Heart left ventricle (tissue), 16 donors: ENCODE measurements around the gene ZDHHC14. TPM values are rescaled to one million over a fixed set of nuclear protein-coding genes. Genes with fewer than 3 reads are reported as not detected.

Experiments used
- ATAC-seq, 4 donors: fragments of 200-7000 bp; cut with Tn5 transposase; one replicate each; pipeline ENCODE4 v1.9.1; 2020 to 2022; ENCODE audit warnings: moderate library complexity in 4 of 4, mild to moderate bottlenecking in 3 of 4, moderate number of reproducible peaks in 1 of 4
- DNase-seq, 5 donors: peaks; one replicate each; pipeline ENCODE4 v3.0.0-alpha.2; 2020
- H3K27ac ChIP-seq, 12 donors: fragments of 200-600 bp; sonication (generic) in 4 of 12; one replicate each; pipeline versions ENCODE4 v1.5.0 to v1.8.0; 2016 to 2022; ENCODE audit warnings: mild to moderate bottlenecking in 2 of 12
- H3K27me3 ChIP-seq, 9 donors: fragments of 200-600 bp; sonication (generic) in 2 of 9; one replicate each; pipeline versions ENCODE4 v1.5.1 to v1.8.0; 2016 to 2022; ENCODE audit warnings: mild to moderate bottlenecking in 3 of 9
- H3K36me3 ChIP-seq, 9 donors: fragments of 200-600 bp; sonication (generic) in 2 of 9; one replicate each; pipeline versions ENCODE4 v1.5.0 to v1.8.0; 2018 to 2022; ENCODE audit warnings: mild to moderate bottlenecking in 2 of 9
- H3K4me1 ChIP-seq, 12 donors: fragments of 200-600 bp; sonication (generic) in 4 of 12; one replicate each; pipeline versions ENCODE4 v1.5.0 to v1.8.0; 2016 to 2022; ENCODE audit warnings: mild to moderate bottlenecking in 3 of 12
- H3K4me3 ChIP-seq, 12 donors: fragments of 200-600 bp; sonication (generic) in 4 of 12; one replicate each; pipeline versions ENCODE4 v1.5.0 to v1.8.0; 2017 to 2022; ENCODE audit warnings: mild to moderate bottlenecking in 9 of 12, moderate library complexity in 4 of 12
- H3K9me3 ChIP-seq, 12 donors: fragments of 200-600 bp; sonication (generic) in 4 of 12; one replicate each; pipeline versions ENCODE4 v1.5.0 to v1.8.0; 2016 to 2022; ENCODE audit warnings: mild to moderate bottlenecking in 1 of 12
- CTCF ChIP-seq, 12 donors: fragments of 200-600 bp; sonication (generic) in 4 of 12; IDR thresholded peaks; one replicate each; pipeline versions ENCODE4 v1.5.0 to v1.8.0; 2018 to 2022; ENCODE audit warnings: antibody characterized with exemption in 12 of 12, mild to moderate bottlenecking in 5 of 12
- POLR2A ChIP-seq, 2 donors: fragments of 450-650 bp; IDR thresholded peaks; one replicate each; pipeline ENCODE4 v1.6.1; 2017; ENCODE audit warnings: antibody characterized with exemption in 2 of 2, mild to moderate bottlenecking in 2 of 2, moderate library complexity in 2 of 2
- WGBS, 4 donors: extraction: QIAGEN DNeasy Blood & Tissue Kit in 2 of 4; methylation state at CpG; one replicate each; pipeline versions ENCODE4 v1.1.5 to v1.1.7; 2013 to 2018; 5-methylcytosine and 5-hydroxymethylcytosine counted together
- intact Hi-C, 10 donors: fragments of 100-400 bp; cut with DNase I; formaldehyde crosslinking; loops; one replicate each; pipeline versions ENCODE4 v1.11.1 to v1.14.2; 2022
- polyA plus RNA-seq, 2 donors: library from polyadenylated mRNA; stranded (reverse); fragments of 200-250 nt; gene quantifications; one replicate each; pipeline ENCODE4 v1.2.3, GENCODE V29; 2013
- total RNA-seq, 9 donors: library from RNA; depleted of rRNA in 2 of 9; stranded (reverse); fragments of >200 nt in 2 of 9; fragmentation: NEBNext Ultra II Directional in 3 of 9; extraction: Animal tissue kit (Norgen Biotek cat#: 25700) in 3 of 9; gene quantifications; one replicate each; pipeline versions ENCODE4 v1.1.0 to v1.2.4, GENCODE V29; 2016 to 2023
- donor health status: ischemic (EF 13 %, LVEDD 7.1; RV severe dilation, severe dysfunction).
- donor health status: healthy with polysubstance abuse.
- donor health status: DM: no; HTN: yes; CAD: no.
- donor health status: DM: no; HTN: no; CAD: no.
- donor health status: ischemic (EF 25% LVEDD 6.9; RV normal size, moderate dysfunction).
- donor health status: ischemic (EF 25% LVEDD 5.7; RV mildly dilated, moderate dysfunction).
- donor health status: healthy.
- donor health status: DM: yes; HTN: yes; CAD: no.
- donor health status: ischemic (EF 35%, LVEDD 5.7; RV mildly dilated, moderate dysfunction).
- donor health status: nonischemic (EF 11% LVEDD 7.7; RV severe dilation, severe dysfunction).
- donor health status: DM: yes; HTN: yes; CAD: no.
- donor health status: PGD.
- donor health status: ischemic (EF 29% LVEDD 5.4; RV normal size, mild dysfunction).
- donor health status: nonischemic (EF 23%, LVEDD 6.1; RV moderate dilation, normal function).

ZDHHC14 gene
- total and polyA plus RNA-seq, 11 donors: 7.0 to 25.8 (median 15.4) TPM

GRCh38 chr6:157709555-157709954 is 328.6 kb downstream of the ZDHHC14 start:
- ATAC-seq: no peak
- no peaks in the 10 kb centered on the region for H3K9me3 ChIP-seq
- DNase-seq: no peak
- intact Hi-C loops: no loop called here
- H3K27me3 ChIP-seq: no peaks in the 10 kb centered on the region
- peaks cover 0 to 18% (median 7%) of the 10 kb centered on the region in 12 donors for H3K4me1 ChIP-seq
- no peak overlapping the region for H3K27ac ChIP-seq
- whole genome bisulfite sequencing, 4 donors: 70 to 81% (median 75%) methylated on average over 6 to 7 of the region's 7 CpGs
- no peak overlapping the region for H3K4me3 ChIP-seq
- TF ChIP-seq CTCF (IDR thresholded peaks at IDR 0.05) (no peak), POLR2A (IDR thresholded peaks at IDR 0.05) (no peak)
- H3K36me3 ChIP-seq: no peaks in the 10 kb centered on the region

GRCh38 chr6:157710604-157711003 is 329.6 kb downstream of the ZDHHC14 start:
- DNase-seq (no peak), ATAC-seq (no peak)
- H3K4me1 ChIP-seq: peaks cover 0 to 25% (median 13%) of the 10 kb centered on the region in 12 donors
- intact Hi-C loops: no loop called here
- H3K36me3 ChIP-seq: no peaks in the 10 kb centered on the region
- no peak overlapping the region for H3K4me3 ChIP-seq
- 80 to 85% (median 83%) methylated on average over 7 of the region's 7 CpGs for WGBS, 4 donors
- no peaks in the 10 kb centered on the region for H3K9me3 ChIP-seq
- H3K27me3 ChIP-seq: no peaks in the 10 kb centered on the region
- TF ChIP-seq POLR2A (IDR thresholded peaks at IDR 0.05) (no peak), CTCF (IDR thresholded peaks at IDR 0.05) (no peak)
- H3K27ac ChIP-seq: no peak overlapping the region

GRCh38 chr6:157711060-157711459 is 330.1 kb downstream of the ZDHHC14 start:
- no peak overlapping the region for H3K4me3 ChIP-seq
- H3K4me1 ChIP-seq: peaks cover 0 to 27% (median 13%) of the 10 kb centered on the region in 12 donors
- no peaks in the 10 kb centered on the region for H3K9me3 ChIP-seq
- H3K27me3 ChIP-seq: no peaks in the 10 kb centered on the region
- H3K36me3 ChIP-seq: no peaks in the 10 kb centered on the region
- 96 to 97% (median 97%) methylated on average over 8 of the region's 8 CpGs for WGBS, 4 donors
- intact Hi-C loops: no loop called here
- DNase-seq (no peak), ATAC-seq (no peak)
- no peak overlapping the region for H3K27ac ChIP-seq
- TF ChIP-seq CTCF (IDR thresholded peaks at IDR 0.05) (no peak), POLR2A (IDR thresholded peaks at IDR 0.05) (no peak)

- no peak for ATAC-seq
- WGBS, 4 donors: 86 to 90% (median 90%) methylated on average over 8 of the region's 8 CpGs
- intact Hi-C loops: no loop called here
These were observed 331.8 kb downstream of the ZDHHC14 start for GRCh38 chr6:157712585-157713295.

More at GRCh38 chr6:157712585-157713295, 331.8 kb downstream of the ZDHHC14 start:
- Histone ChIP-seq H3K4me3 (no peak overlapping the region), H3K36me3 (no peaks in the 10 kb centered on the region), H3K4me1 (peaks cover 0 to 24% (median 13%) of the 10 kb centered on the region in 12 donors), H3K9me3 (no peaks in the 10 kb centered on the region), H3K27ac (no peak overlapping the region), H3K27me3 (no peaks in the 10 kb centered on the region)
- no peak for DNase-seq
- TF ChIP-seq POLR2A (IDR thresholded peaks at IDR 0.05): no peak
- TF ChIP-seq CTCF (IDR thresholded peaks at IDR 0.05): no peak
